IPS DF 19.7 (cell line): ENCODE measurements around the gene ATF5.

Source experiments
- DNase-seq: peaks from one replicate; pipeline ENCODE4 v3.0.0-alpha.2; 2013; ENCODE audit warnings: low read depth, low spot score

The ATF5 gene

DNA sequence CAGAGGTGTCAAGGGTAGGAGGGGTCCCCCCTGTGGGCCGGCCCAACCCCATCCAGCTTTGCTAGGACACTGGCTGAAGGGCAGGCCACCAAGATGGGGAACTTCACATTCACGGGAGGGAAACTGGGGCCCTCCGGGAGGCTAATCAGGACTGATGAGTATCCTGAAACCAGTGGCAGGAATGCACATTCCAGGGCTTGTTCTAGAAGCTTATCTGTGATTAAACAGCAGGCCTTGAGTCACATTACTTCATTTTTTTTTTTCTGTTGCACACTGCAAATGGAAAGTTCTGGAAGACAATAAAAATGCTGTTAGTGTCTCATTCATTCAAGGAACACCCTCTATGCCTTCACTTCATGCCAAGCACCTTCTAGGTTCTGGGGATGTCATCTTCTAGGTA lies 47.5 kb downstream of the ATF5 start:
- DNase-seq: no peak

GRCh38 chr19:49977076-49977475 lies 48.1 kb downstream of the ATF5 start:
- DNase-seq: no peak

DNA sequence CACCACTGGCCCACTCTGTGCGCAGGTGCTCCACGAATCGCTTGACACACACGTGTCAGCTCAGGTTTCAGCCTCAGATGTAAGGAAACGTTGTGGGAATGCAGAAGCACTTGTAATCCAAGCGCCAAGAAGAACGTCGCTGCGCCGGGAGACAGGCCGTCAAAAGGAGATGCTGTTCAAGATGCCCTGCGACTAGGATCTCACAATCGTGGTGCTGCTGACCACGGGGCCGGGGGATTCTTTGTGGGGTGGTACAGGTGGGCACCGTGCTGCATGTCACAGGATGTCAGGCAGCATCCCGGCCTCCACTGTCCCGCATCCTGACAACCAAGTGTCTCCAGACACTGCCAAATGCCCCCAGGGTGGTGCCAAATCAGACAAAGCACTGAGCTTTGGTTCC lies 48.9 kb downstream of the ATF5 start:
- DNase-seq: no peak

- no peak for DNase-seq
Measured at GRCh38 chr19:49978324-49978723, 49.3 kb downstream of the ATF5 start.

DNA sequence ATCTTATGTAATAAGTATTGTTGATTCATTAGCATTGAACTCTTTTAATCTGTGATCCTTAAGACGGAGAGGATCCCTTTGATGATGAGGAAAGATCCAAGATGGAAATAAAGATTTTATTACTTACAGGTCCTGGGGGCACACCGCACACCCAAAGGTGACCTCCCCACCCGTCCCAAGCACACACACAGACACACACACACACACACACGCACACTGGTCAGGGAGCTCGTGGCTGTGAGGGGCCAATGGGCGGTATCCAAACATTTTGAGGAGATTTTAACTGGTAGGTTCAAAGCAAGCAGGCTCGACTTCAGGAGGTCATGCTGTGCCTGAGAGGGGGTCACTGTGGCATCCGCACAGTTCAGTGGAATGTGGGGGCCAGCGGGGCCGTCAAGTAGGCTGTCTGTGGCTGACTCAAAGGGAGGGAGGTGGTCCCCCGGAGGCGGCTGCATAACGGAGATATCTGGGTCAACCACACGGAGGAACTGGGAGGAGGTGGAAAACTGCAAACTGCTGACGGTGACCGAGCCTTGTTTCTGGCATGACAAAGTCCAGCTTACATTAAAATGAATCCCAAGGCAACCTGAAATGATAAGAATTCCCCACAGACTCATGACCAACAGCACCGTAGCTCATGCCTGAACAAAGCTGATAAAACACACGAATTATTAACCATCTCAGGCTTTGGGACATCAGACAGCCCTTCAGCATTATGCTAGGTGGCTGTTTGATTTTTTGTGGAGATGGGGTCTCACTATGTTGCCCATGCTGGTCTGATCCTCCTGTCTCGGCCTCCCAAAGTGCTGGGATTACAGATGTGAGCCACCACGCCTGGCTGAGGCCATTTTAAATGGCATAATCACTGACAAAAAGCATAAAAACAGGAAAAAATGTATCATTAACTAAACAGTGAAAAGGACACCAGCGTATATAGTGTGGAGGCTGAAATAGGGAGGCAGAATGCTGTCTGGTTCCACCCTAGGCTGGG lies 52.9 kb downstream of the ATF5 start:
- DNase-seq: no peak
